Measurements from ENCODE around the gene FRMD4A. TPM values are rescaled to one million over a fixed set of nuclear protein-coding genes. Genes with fewer than 3 reads are reported as not detected.

FRMD4A gene
- total and polyA plus RNA-seq, 2 experiments from 2014 or later: 3.7 to 12.6 TPM

DNA sequence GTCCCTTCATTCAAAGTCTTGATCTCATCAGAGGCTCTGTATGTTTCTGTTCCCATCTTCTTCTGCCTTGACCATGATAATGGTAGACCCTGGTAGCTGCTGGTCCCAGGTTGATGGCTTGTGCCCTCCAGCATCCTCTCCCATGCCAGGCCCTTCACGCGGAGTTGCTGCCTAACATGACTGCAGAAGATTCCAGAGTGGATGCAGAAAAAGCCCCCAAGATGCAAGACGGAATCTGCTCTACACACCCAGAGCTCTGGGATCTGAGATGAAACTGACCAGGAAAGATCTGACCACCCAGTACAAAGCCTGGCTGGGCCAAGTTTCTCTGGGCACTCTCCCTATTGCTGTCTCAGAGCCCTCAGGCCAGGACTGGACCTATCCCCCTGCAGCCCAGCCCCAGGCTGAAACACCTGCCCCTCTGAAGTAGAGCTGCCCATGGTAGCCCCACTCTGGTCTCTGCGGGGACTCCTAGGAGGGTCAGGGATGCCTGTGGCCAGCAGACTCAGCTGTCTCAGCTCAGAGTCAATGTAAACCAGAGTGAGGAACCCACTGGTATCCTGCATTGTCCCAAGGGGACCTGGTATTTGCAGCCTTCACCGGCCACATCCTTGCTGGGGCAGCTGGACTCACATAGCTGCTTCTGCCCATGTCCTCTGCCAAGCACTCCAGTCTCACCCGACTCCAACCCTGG is 9.5 kb upstream of the FRMD4A start:
- Histone ChIP-seq H3K36me3 (no peaks in the 10 kb centered on the region), H3K9me3 (ENCODE audit: low read depth) (no peaks in the 10 kb centered on the region), H3K4me1 (ENCODE audit: low read depth) (no peaks in the 10 kb centered on the region), H3K27ac (no peak overlapping the region), H3K27me3 (peaks cover 32% of the 10 kb centered on the region), H3K4me3 (no peak overlapping the region)
- TF ChIP-seq, protein P1, sequence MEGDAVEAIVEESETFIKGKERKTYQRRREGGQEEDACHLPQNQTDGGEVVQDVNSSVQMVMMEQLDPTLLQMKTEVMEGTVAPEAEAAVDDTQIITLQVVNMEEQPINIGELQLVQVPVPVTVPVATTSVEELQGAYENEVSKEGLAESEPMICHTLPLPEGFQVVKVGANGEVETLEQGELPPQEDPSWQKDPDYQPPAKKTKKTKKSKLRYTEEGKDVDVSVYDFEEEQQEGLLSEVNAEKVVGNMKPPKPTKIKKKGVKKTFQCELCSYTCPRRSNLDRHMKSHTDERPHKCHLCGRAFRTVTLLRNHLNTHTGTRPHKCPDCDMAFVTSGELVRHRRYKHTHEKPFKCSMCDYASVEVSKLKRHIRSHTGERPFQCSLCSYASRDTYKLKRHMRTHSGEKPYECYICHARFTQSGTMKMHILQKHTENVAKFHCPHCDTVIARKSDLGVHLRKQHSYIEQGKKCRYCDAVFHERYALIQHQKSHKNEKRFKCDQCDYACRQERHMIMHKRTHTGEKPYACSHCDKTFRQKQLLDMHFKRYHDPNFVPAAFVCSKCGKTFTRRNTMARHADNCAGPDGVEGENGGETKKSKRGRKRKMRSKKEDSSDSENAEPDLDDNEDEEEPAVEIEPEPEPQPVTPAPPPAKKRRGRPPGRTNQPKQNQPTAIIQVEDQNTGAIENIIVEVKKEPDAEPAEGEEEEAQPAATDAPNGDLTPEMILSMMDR (IDR thresholded peaks at IDR 0.05; ENCODE audit: low read depth, low read length): no peak
- no peak for DNase-seq (ENCODE audit: low read depth in 1 of 2, low spot score in 1 of 2)

GRCh38 chr10:14336736-14337135 is 6.0 kb upstream of the FRMD4A start:
- Histone ChIP-seq H3K4me3 (no peak overlapping the region), H3K4me1 (ENCODE audit: low read depth) (no peaks in the 10 kb centered on the region)

DNA sequence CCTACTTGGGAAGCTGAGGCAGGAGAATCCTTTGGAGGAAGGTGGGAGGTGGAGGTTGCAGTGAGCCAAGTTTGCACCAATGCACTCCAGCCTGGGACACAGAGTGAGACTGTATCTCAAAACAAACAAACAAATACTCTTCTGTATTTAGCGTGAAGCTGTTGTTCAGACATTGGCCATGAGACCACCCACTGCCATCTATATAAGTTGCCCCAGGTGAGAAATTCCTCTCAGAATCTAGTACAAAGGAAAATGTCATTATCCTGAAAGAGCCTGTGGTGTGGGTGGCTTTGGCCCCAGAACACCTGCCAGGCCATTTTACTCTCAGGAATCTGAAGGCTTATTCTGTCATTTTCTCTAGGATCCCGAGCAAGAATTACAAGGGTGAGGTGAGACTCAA is 4.0 kb upstream of the FRMD4A start:
- TF ChIP-seq, protein P1 (IDR thresholded peaks at IDR 0.05; ENCODE audit: low read depth, low read length): no peak
- H3K27ac ChIP-seq: no peak overlapping the region
- no peaks in the 10 kb centered on the region for H3K36me3 ChIP-seq
- DNase-seq (ENCODE audit: low read depth in 1 of 2, low spot score in 1 of 2): no peak
- H3K9me3 ChIP-seq (ENCODE audit: low read depth): no peaks in the 10 kb centered on the region
- peaks cover under 1% of the 10 kb centered on the region for H3K27me3 ChIP-seq
- H3K4me1 ChIP-seq (ENCODE audit: low read depth): peaks cover 7% of the 10 kb centered on the region
- H3K4me3 ChIP-seq: no peak overlapping the region

More at GRCh38 chr10:14336736-14337135, 6.0 kb upstream of the FRMD4A start:
- H3K27me3 ChIP-seq: peaks cover 6% of the 10 kb centered on the region
- no peaks in the 10 kb centered on the region for H3K36me3 ChIP-seq
- DNase-seq (ENCODE audit: low read depth in 1 of 2, low spot score in 1 of 2): no peak
- TF ChIP-seq, protein P1 (IDR thresholded peaks at IDR 0.05; ENCODE audit: low read depth, low read length): no peak
- H3K9me3 ChIP-seq (ENCODE audit: low read depth): no peaks in the 10 kb centered on the region
- H3K27ac ChIP-seq: no peak overlapping the region

DNA sequence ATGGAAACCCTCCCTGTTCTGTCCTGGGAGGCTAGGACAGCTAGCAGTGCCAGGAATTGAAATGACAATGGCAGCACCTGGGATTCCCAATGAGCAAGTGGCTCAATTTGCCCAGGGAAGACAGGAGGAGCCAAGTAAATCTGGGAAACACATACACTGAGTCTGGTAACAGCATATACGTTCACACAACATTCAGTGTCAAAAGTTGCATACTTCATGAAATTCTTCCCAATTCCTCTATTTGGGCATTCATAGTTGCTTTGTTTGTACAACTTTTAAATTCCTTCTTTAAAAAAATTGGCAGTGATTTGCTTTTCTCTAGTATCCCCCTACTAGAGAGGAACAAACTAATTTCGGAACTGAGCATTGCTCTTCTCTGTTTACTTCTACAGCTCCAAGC is 2.9 kb upstream of the FRMD4A start:
- TF ChIP-seq, protein P1 (IDR thresholded peaks at IDR 0.05; ENCODE audit: low read depth, low read length): no peak
- H3K4me3 ChIP-seq: no peak overlapping the region
- H3K4me1 ChIP-seq (ENCODE audit: low read depth): peaks cover 11% of the 10 kb centered on the region
- no peak for DNase-seq (ENCODE audit: low read depth in 1 of 2, low spot score in 1 of 2)
- no peaks in the 10 kb centered on the region for H3K36me3 ChIP-seq
- H3K27ac ChIP-seq: no peak overlapping the region
- H3K27me3 ChIP-seq: no peaks in the 10 kb centered on the region
- no peaks in the 10 kb centered on the region for H3K9me3 ChIP-seq (ENCODE audit: low read depth)

DNA sequence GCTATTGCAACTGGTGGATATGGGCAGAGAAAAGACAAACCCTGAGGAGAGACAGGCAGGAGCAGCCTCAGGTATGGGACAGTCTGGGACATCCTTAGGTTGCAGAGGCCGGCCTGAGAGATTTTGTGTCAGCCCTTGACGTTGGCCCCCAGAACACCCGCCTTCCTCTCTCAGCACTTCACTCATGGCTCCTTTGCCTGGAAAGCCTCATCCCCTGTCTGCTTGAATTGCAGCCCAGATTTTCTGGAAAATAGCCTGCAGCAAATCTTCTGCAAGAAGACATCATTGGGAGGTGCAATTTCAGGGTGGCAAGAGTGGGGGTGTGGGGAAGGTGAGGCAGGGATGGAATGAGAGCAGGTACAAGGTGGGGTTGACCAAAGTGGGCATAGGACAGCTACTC is 2.2 kb upstream of the FRMD4A start:
- no peak overlapping the region for H3K4me3 ChIP-seq
- no peak overlapping the region for H3K27ac ChIP-seq
- H3K9me3 ChIP-seq (ENCODE audit: low read depth): no peaks in the 10 kb centered on the region
- TF ChIP-seq, protein P1 (IDR thresholded peaks at IDR 0.05; ENCODE audit: low read depth, low read length): no peak
- no peak for DNase-seq (ENCODE audit: low read depth in 1 of 2, low spot score in 1 of 2)
- H3K27me3 ChIP-seq: no peaks in the 10 kb centered on the region
- H3K4me1 ChIP-seq (ENCODE audit: low read depth): peaks cover 11% of the 10 kb centered on the region
- H3K36me3 ChIP-seq: no peaks in the 10 kb centered on the region
